PC-3 (cell line): ENCODE measurements around the gene FRRS1. TPM values are rescaled to one million over a fixed set of nuclear protein-coding genes. Genes with fewer than 3 reads are reported as not detected.

Experiments used
- ATAC-seq: fragments of 200-7000 bp; cut with Tn5 transposase; 2 replicates; pipeline ENCODE4 v1.9.1; 2020; ENCODE audit warnings: mild to moderate bottlenecking, moderate library complexity
- BruUV-seq: library from RNA; stranded (reverse); fragments of 400-500 nt; replicated peaks from 2 replicates; lab custom pipeline; 2021; lab: Mats Ljungman, UMichigan
- CTCF ChIA-PET: fragments of 300-600 bp; sonication (Branson Sonifier 250); formaldehyde crosslinking; loops from one replicate; lab custom pipeline; 2022; ENCODE audit warnings: antibody characterized with exemption; lab: Charles Lee
- POLR2A ChIA-PET: fragments of 300-600 bp; sonication (Branson Sonifier 250); formaldehyde crosslinking; loops from one replicate; lab custom pipeline; 2022; ENCODE audit warnings: antibody characterized with exemption; ENCODE audit not compliant: unreplicated experiment; lab: Charles Lee
- DNase-seq: peaks from one replicate; pipeline ENCODE4 v3.0.0-alpha.2; 2015
- H2AFZ ChIP-seq: fragments of 300-600 bp; sonication (generic); 2 replicates; pipeline ENCODE4 v1.6.0; 2016; ENCODE audit warnings: antibody characterized with exemption, low read length
- H3F3A ChIP-seq: fragments of 300-600 bp; sonication (generic); one replicate; pipeline ENCODE4 v1.6.0; 2017; ENCODE audit warnings: antibody characterized with exemption, low read length, control low read depth, mild to moderate bottlenecking; ENCODE audit not compliant: unreplicated experiment
- H3K27ac ChIP-seq: fragments of 300-600 bp; sonication (generic); 2 replicates; pipeline ENCODE4 v1.5.1; 2016; ENCODE audit warnings: mild to moderate bottlenecking, low read length
- H3K27me3 ChIP-seq: fragments of 300-600 bp; sonication (generic); 2 replicates; pipeline ENCODE4 v1.6.1; 2016; ENCODE audit warnings: low read length, mixed read lengths
- H3K36me3 ChIP-seq: fragments of 300-600 bp; sonication (generic); 2 replicates; pipeline ENCODE4 v1.6.1; 2016; ENCODE audit warnings: low read depth, mixed run types, low read length, mixed read lengths
- H3K4me1 ChIP-seq: fragments of 300-600 bp; sonication (generic); 2 replicates; pipeline ENCODE4 v1.5.1; 2016; ENCODE audit warnings: low read length; ENCODE audit not compliant: insufficient read depth
- H3K4me2 ChIP-seq: fragments of 300-600 bp; sonication (generic); 2 replicates; pipeline ENCODE4 v1.6.0; 2016; ENCODE audit warnings: low read length
- H3K4me3 ChIP-seq: fragments of 300-600 bp; sonication (generic); 2 replicates; pipeline ENCODE4 v1.5.1; 2016; ENCODE audit warnings: mild to moderate bottlenecking, low read length, mixed read lengths
- H3K79me2 ChIP-seq: fragments of 300-600 bp; sonication (generic); 2 replicates; pipeline ENCODE4 v1.6.1; 2017; ENCODE audit warnings: low read length, mixed read lengths
- H3K9ac ChIP-seq: fragments of 300-600 bp; sonication (generic); 2 replicates; pipeline ENCODE4 v1.6.0; 2016; ENCODE audit warnings: mild to moderate bottlenecking, low read length
- H3K9me2 ChIP-seq: fragments of 300-600 bp; sonication (generic); replicated peaks from 2 replicates; pipeline ENCODE4 v1.6.1; 2016; ENCODE audit warnings: mixed run types, low read length, mixed read lengths
- H3K9me3 ChIP-seq: fragments of 300-600 bp; sonication (generic); 2 replicates; pipeline ENCODE4 v1.6.1; 2016; ENCODE audit warnings: low read length, mixed read lengths
- H4K20me1 ChIP-seq: fragments of 300-600 bp; sonication (generic); 2 replicates; pipeline ENCODE4 v1.6.1; 2016; ENCODE audit warnings: low read length, mixed read lengths
- CTCF ChIP-seq: fragments of 300-600 bp; sonication (generic); conservative IDR thresholded peaks from 2 replicates; pipeline ENCODE4 v1.5.1; 2017; ENCODE audit warnings: antibody characterized with exemption, low read depth, mild to moderate bottlenecking, low read length
- EZH2 ChIP-seq: fragments of 300-600 bp; sonication (generic); IDR thresholded peaks from one replicate; pipeline ENCODE4 v1.6.1; 2017; ENCODE audit warnings: antibody characterized with exemption, mild to moderate bottlenecking, low read length; ENCODE audit not compliant: unreplicated experiment
- EZH2phosphoT487 ChIP-seq: fragments of 300-600 bp; sonication (generic); IDR thresholded peaks from 2 replicates; pipeline ENCODE4 v1.6.1; 2018; ENCODE audit warnings: mild to moderate bottlenecking, antibody characterized with exemption, low read length, borderline replicate concordance
- intact Hi-C: fragments of 100-400 bp; cut with micrococcal nuclease; formaldehyde crosslinking; loops from 2 replicates; pipeline ENCODE4 v1.9.0; 2023
- total RNA-seq: library from RNA; depleted of rRNA; stranded (reverse); fragments of >200 nt; gene quantifications from 2 replicates; pipeline ENCODE4 v1.2.3, GENCODE V29; 2014

The FRRS1 gene
- total RNA-seq, 1 experiment from 2014 or later, result 16.3 TPM

DNA sequence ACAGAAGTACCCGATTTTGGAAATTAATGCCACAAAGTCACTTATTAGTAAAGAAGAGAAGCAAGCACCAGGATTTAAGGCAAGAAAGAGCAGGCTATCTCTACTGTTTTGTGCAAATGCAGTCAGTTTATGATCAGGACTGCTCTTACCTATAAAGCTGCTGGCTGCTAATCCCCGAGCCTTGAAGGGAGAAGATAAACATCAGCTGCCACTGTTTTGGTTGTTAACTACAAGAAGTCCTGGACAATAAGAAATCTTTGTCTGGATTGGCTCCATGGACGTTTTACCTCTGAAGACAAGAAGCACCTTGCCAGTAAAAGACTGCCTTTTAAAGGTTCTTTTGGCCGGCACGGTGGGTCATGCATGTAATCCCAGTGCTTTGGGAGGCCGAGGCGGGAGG lies 21.4 kb downstream of the FRRS1 start:
- TF ChIP-seq CTCF (no peak), EZH2phosphoT487 (no peak), EZH2 (no peak)
- no peaks in the 10 kb centered on the region for H3K27me3 ChIP-seq
- H3K4me1 ChIP-seq, result peaks cover 11% of the 10 kb centered on the region
- BruUV-seq, result no TSS peak
- CTCF ChIA-PET, result no interaction called here
- ATAC-seq, result no peak
- H3K79me2 ChIP-seq, result peaks cover 5% of the 10 kb centered on the region; the same call in 1 of the 2 replicates
- no peaks in the 10 kb centered on the region for H3K9me3 ChIP-seq
- H4K20me1 ChIP-seq, result no peaks in the 10 kb centered on the region
- peaks cover 21% of the 10 kb centered on the region; the same call in 1 of the 2 replicates for H3K36me3 ChIP-seq
- H3K27ac ChIP-seq, result no peak overlapping the region
- H3K4me3 ChIP-seq, result no peak overlapping the region
- no peaks in the 10 kb centered on the region for H3F3A ChIP-seq
- no peak overlapping the region for H2AFZ ChIP-seq
- H3K9ac ChIP-seq, result no peak overlapping the region
- DNase-seq, result no peak
- H3K4me2 ChIP-seq, result no peak overlapping the region
- intact Hi-C loops, result no loop called here
- POLR2A ChIA-PET, result no interaction called here
- no peaks in the 10 kb centered on the region for H3K9me2 ChIP-seq

DNA sequence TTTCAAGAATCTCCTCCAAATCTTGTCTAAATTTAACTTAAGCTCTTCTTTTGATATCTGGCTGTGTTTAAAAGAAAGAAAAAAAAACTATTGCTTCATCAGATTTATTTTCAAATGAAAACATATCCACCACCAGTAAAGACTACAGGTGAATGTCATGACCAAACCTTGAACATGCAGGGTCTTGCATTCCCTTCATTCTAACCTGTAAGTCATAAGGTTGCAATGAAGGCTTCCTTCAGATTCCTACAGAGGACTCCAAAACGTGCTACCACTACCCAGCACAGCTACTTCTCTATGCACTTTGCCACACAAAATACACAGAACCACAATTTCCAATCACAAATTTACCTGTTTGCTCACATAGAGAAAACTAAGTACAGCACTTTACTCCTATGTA lies 26.3 kb downstream of the FRRS1 start:
- TF ChIP-seq CTCF (no peak), EZH2phosphoT487 (no peak)
- Histone ChIP-seq H4K20me1 (no peaks in the 10 kb centered on the region), H3K27me3 (no peaks in the 10 kb centered on the region), H3K9me3 (no peaks in the 10 kb centered on the region), H2AFZ (no peak overlapping the region), H3K4me2 (no peak overlapping the region), H3K27ac (no peak overlapping the region), H3F3A (no peaks in the 10 kb centered on the region), H3K4me1 (no peaks in the 10 kb centered on the region), H3K9me2 (no peaks in the 10 kb centered on the region), H3K79me2 (no peaks in the 10 kb centered on the region), H3K4me3 (no peak overlapping the region), H3K9ac (no peak overlapping the region), H3K36me3 (peaks cover 21% of the 10 kb centered on the region; the same call in 1 of the 2 replicates)
- POLR2A ChIA-PET, result no interaction called here
- CTCF ChIA-PET, result no interaction called here
- ATAC-seq, result no peak
- BruUV-seq, result no TSS peak
- DNase-seq, result no peak
- intact Hi-C loops, result no loop called here

- no peak for TF ChIP-seq EZH2phosphoT487
- H3K36me3 ChIP-seq, result peaks cover 21% of the 10 kb centered on the region; the same call in 1 of the 2 replicates
- intact Hi-C loops, result no loop called here
- no peaks in the 10 kb centered on the region for H3K4me1 ChIP-seq
- CTCF ChIA-PET, result no interaction called here
- POLR2A ChIA-PET, result interaction anchor here (0.6 kb wide), 2 partner anchors 28 to 74 kb away, joined by 5 read pairs; partner anchors contain the start of gene FRRS1
- no peaks in the 10 kb centered on the region for H4K20me1 ChIP-seq
- H3K27ac ChIP-seq, result no peak overlapping the region
- DNase-seq (no peak), ATAC-seq (no peak)
- no peaks in the 10 kb centered on the region for H3K79me2 ChIP-seq
- no peak overlapping the region for H3K9ac ChIP-seq
- no peak overlapping the region for H2AFZ ChIP-seq
- no peak overlapping the region for H3K4me2 ChIP-seq
- no peaks in the 10 kb centered on the region for H3F3A ChIP-seq
- H3K9me2 ChIP-seq, result no peaks in the 10 kb centered on the region
- H3K9me3 ChIP-seq, result no peaks in the 10 kb centered on the region
- no peaks in the 10 kb centered on the region for H3K27me3 ChIP-seq
- H3K4me3 ChIP-seq, result no peak overlapping the region
- BruUV-seq, result no TSS peak
These were observed 27.5 kb downstream of the FRRS1 start for GRCh38 chr1:99738858-99739465.
